SU-DHL-6 (cell line): ENCODE results near the gene PHF11.

ENCODE experiments used
- H2AFZ ChIP-seq: fragments of 200-600 bp; sonication (generic); 2 replicates; pipeline ENCODE4 v1.6.1; 2014; ENCODE audit warnings: low read depth, mild to moderate bottlenecking, moderate library complexity, mixed read lengths, antibody characterized with exemption, low read length; ENCODE audit not compliant: severe bottlenecking
- H3F3A ChIP-seq: fragments of 200-600 bp; shearing (Covaris generic); 2 replicates; pipeline ENCODE4 v1.6.0; 2016; ENCODE audit warnings: antibody characterized with exemption, mild to moderate bottlenecking; ENCODE audit not compliant: insufficient read depth
- H3K27ac ChIP-seq: fragments of 200-600 bp; sonication (generic); 2 replicates; pipeline ENCODE4 v1.5.1; 2016; ENCODE audit warnings: low read depth, mild to moderate bottlenecking, low read length, moderate library complexity, mixed read lengths
- H3K27me3 ChIP-seq: fragments of 200-600 bp; sonication (generic), shearing (Covaris generic); 2 replicates; pipeline ENCODE4 v1.6.0; 2014; ENCODE audit warnings: mild to moderate bottlenecking, low read length
- H3K36me3 ChIP-seq: fragments of 200-600 bp; sonication (generic); 2 replicates; pipeline ENCODE4 v1.6.1; 2014; ENCODE audit warnings: mild to moderate bottlenecking, low read length, mixed read lengths
- H3K4me2 ChIP-seq: fragments of 300-600, 200-600 bp; shearing (Covaris generic), sonication (generic); 2 replicates; pipeline ENCODE4 v1.6.0; 2014; ENCODE audit warnings: low read length, low read depth, mild to moderate bottlenecking; ENCODE audit not compliant: poor library complexity, severe bottlenecking
- H3K4me3 ChIP-seq: fragments of 200-600 bp; sonication (generic); 2 replicates; pipeline ENCODE4 v1.5.1; 2014; ENCODE audit warnings: antibody characterized with exemption, low read length, mild to moderate bottlenecking, mixed read lengths; ENCODE audit not compliant: insufficient read depth, poor library complexity, severe bottlenecking
- H3K79me2 ChIP-seq: fragments of 200-600 bp; sonication (generic); 2 replicates; pipeline ENCODE4 v1.6.1; 2014; ENCODE audit warnings: mild to moderate bottlenecking, low read length, moderate library complexity; ENCODE audit not compliant: insufficient read depth
- H3K9ac ChIP-seq: fragments of 200-600 bp; sonication (generic); 2 replicates; pipeline ENCODE4 v1.7.0; 2014; ENCODE audit warnings: mild to moderate bottlenecking, low read length
- H3K9me2 ChIP-seq: fragments of 200-600 bp; sonication (generic); replicated peaks from 2 replicates; pipeline ENCODE4 v1.6.1; 2014; ENCODE audit warnings: low read length; ENCODE audit not compliant: insufficient read depth
- H3K9me3 ChIP-seq: fragments of 200-600 bp; sonication (generic); 2 replicates; pipeline ENCODE4 v1.6.1; 2014; ENCODE audit warnings: low read length, mixed read lengths; ENCODE audit not compliant: insufficient read depth
- H4K20me1 ChIP-seq: fragments of 200-600 bp; sonication (generic); 2 replicates; pipeline ENCODE4 v1.6.1; 2014; ENCODE audit warnings: low read depth, mild to moderate bottlenecking, antibody characterized with exemption, low read length, moderate library complexity, mixed read lengths
- EZH2phosphoT487 ChIP-seq: fragments of 200-600 bp; sonication (generic), shearing (Covaris generic); conservative IDR thresholded peaks from 2 replicates; pipeline ENCODE4 v1.6.1; 2018; ENCODE audit warnings: mild to moderate bottlenecking, antibody characterized with exemption, low read length, moderate library complexity, mixed read lengths
- TF ChIP-seq, protein P1 (sequence below): fragments of 200-600 bp; sonication (generic); IDR thresholded peaks from one replicate; pipeline ENCODE4 v1.5.1; 2017; ENCODE audit warnings: antibody characterized with exemption, mild to moderate bottlenecking, low read length, moderate library complexity; ENCODE audit not compliant: insufficient read depth, poor library complexity, severe bottlenecking

PHF11 gene

DNA sequence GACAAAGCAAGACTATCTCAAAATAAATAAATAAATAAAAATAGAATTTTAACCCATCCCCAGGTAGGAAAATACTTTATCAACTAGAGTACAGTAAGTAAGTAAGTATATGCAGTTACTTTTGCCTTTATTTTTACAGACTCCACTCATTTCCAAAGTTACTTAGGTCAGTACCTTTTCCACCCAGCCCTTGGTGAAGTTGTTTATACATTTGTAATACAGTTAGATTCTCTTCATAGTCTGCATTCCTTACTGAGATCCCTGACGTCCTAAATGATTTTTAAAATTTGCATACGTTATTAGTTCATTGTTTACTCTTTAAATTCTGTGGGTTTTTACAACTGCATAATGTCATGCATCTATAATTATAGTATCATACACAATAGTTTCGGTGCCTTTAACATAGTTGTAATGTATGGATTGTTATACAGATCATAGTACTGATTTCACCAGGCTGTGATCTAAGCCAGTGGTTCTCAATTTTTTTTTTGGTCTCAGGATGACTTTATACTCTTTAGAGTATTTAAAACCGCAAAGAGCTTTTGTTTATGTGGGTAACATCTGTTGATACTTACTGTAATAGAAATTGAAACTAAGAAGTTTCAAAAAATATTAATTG, 41.3 kb upstream of the PHF11 start:
- no peak overlapping the region for H3K4me3 ChIP-seq
- peaks cover 39% of the 10 kb centered on the region for H3K79me2 ChIP-seq
- H3K9me3 ChIP-seq, result no peaks in the 10 kb centered on the region
- peaks cover 16% of the 10 kb centered on the region; the same call in 1 of the 2 replicates for H3F3A ChIP-seq
- H2AFZ ChIP-seq, result no peak overlapping the region
- peaks cover 6% of the 10 kb centered on the region; the same call in 1 of the 2 replicates for H3K36me3 ChIP-seq
- no peaks in the 10 kb centered on the region for H3K27me3 ChIP-seq
- H3K4me2 ChIP-seq, result peak overlapping the region; percentile 46
- H3K9ac ChIP-seq, result no peak overlapping the region
- H3K27ac ChIP-seq, result peak overlapping the region; percentile 46
- TF ChIP-seq, protein P1, sequence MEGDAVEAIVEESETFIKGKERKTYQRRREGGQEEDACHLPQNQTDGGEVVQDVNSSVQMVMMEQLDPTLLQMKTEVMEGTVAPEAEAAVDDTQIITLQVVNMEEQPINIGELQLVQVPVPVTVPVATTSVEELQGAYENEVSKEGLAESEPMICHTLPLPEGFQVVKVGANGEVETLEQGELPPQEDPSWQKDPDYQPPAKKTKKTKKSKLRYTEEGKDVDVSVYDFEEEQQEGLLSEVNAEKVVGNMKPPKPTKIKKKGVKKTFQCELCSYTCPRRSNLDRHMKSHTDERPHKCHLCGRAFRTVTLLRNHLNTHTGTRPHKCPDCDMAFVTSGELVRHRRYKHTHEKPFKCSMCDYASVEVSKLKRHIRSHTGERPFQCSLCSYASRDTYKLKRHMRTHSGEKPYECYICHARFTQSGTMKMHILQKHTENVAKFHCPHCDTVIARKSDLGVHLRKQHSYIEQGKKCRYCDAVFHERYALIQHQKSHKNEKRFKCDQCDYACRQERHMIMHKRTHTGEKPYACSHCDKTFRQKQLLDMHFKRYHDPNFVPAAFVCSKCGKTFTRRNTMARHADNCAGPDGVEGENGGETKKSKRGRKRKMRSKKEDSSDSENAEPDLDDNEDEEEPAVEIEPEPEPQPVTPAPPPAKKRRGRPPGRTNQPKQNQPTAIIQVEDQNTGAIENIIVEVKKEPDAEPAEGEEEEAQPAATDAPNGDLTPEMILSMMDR, result no peak
- TF ChIP-seq EZH2phosphoT487, result no peak
- no peaks in the 10 kb centered on the region for H4K20me1 ChIP-seq
- no peaks in the 10 kb centered on the region for H3K9me2 ChIP-seq

DNA sequence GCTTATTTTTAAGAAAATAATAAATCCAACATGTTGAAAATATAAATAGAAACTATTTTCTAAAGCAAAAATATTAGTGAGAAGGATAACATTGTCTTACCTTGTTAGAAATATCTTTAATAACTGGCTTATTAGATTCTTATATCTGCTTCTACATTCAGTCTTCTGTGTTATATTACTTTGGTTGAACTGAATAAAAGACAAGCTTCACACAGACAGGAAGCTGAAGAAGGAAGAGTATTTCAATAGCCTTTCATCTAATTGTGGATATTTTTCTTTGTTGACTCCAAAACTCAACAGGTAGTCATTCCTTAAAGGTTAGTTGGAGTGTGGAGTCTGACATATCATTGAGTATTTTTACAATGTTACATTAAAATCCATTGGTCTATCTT, 40.8 kb upstream of the PHF11 start:
- Histone ChIP-seq H3K4me3 (no peak overlapping the region), H3K36me3 (peaks cover 11% of the 10 kb centered on the region; the same call in 1 of the 2 replicates), H3K79me2 (peaks cover 34% of the 10 kb centered on the region), H4K20me1 (no peaks in the 10 kb centered on the region), H3K9me3 (no peaks in the 10 kb centered on the region), H2AFZ (no peak overlapping the region), H3F3A (peaks cover 12% of the 10 kb centered on the region; the same call in 1 of the 2 replicates), H3K9ac (no peak overlapping the region), H3K27ac (peak overlapping the region; percentile 46), H3K27me3 (no peaks in the 10 kb centered on the region), H3K9me2 (no peaks in the 10 kb centered on the region), H3K4me2 (peak overlapping the region; percentile 46)
- TF ChIP-seq EZH2phosphoT487, result no peak

DNA sequence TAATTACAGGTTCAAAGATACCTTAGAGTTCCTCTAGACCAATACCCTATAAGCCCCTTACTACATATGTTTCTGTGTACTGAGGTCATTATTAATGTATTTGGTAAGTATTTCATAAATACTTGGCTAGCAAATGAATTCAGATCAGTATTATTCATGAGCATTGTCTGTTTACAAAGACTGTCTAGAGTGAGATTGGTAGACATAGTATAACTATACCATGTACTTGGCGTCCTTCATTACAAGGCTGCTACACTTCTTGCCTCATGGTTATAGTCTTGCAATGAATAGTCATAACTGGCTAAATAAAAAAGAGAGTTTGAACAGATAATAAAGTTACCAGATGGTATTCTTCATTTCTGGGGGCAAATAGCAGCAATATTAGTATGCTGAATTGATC, 39.6 kb upstream of the PHF11 start:
- Histone ChIP-seq H3K9ac (no peak overlapping the region), H3K27ac (no peak overlapping the region), H3K9me3 (no peaks in the 10 kb centered on the region), H3K79me2 (peaks cover 28% of the 10 kb centered on the region), H2AFZ (no peak overlapping the region), H3F3A (peaks cover 12% of the 10 kb centered on the region; the same call in 1 of the 2 replicates), H4K20me1 (no peaks in the 10 kb centered on the region), H3K4me2 (no peak overlapping the region), H3K27me3 (no peaks in the 10 kb centered on the region), H3K4me3 (no peak overlapping the region), H3K9me2 (no peaks in the 10 kb centered on the region), H3K36me3 (peaks cover 22% of the 10 kb centered on the region)
- TF ChIP-seq, protein P1, result no peak
- no peak for TF ChIP-seq EZH2phosphoT487

DNA sequence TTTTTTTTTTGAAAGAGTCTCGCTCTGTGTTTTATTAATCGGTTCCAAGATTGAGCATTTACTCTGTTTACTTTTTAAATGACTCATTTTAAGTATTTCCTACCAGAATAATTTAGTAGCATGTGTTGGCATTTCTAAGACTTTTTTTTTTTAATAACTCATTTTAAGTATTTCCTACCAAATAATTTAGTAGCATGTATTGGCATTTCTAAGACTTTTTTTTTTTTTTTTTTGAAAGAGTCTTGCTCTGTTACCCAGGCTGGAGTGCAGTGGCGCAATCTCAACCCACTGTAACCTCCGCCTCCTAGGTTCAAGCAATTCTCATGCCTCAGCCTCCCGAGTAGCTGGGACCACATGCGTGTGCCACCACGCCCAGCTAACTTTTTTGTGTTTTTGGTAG, 38.5 kb upstream of the PHF11 start:
- no peaks in the 10 kb centered on the region for H3K27me3 ChIP-seq
- no peak overlapping the region for H3K27ac ChIP-seq
- H3K79me2 ChIP-seq, result peaks cover 21% of the 10 kb centered on the region
- peaks cover 12% of the 10 kb centered on the region; the same call in 1 of the 2 replicates for H3F3A ChIP-seq
- H4K20me1 ChIP-seq, result no peaks in the 10 kb centered on the region
- no peak overlapping the region for H3K4me3 ChIP-seq
- TF ChIP-seq EZH2phosphoT487, result no peak
- TF ChIP-seq, protein P1, result no peak
- no peak overlapping the region for H3K9ac ChIP-seq
- H3K4me2 ChIP-seq, result no peak overlapping the region
- peaks cover 33% of the 10 kb centered on the region for H3K36me3 ChIP-seq
- no peaks in the 10 kb centered on the region for H3K9me3 ChIP-seq
- no peak overlapping the region for H2AFZ ChIP-seq
- no peaks in the 10 kb centered on the region for H3K9me2 ChIP-seq
